Peyer's patch (tissue), 4 donors: ENCODE measurements around the gene AGMO. TPM values are rescaled to one million over a fixed set of nuclear protein-coding genes. Genes with fewer than 3 reads are reported as not detected.

Experiments
- DNase-seq, 3 donors: peaks; one replicate each; pipeline ENCODE4 v3.0.0-alpha.2; 2017 to 2019
- H3K27ac ChIP-seq, 4 donors: fragments of 200-600 bp; sonication (generic); one replicate each; pipeline ENCODE4 v1.5.1; 2016 to 2019
- H3K27me3 ChIP-seq, 2 donors: fragments of 200-600 bp; sonication (generic); one replicate each; pipeline ENCODE4 v1.5.1; 2019
- H3K36me3 ChIP-seq, 3 donors: fragments of 200-600 bp; sonication (generic); one replicate each; pipeline ENCODE4 v1.5.1; 2016 to 2019
- H3K4me1 ChIP-seq, 4 donors: fragments of 200-600 bp; sonication (generic); one replicate each; pipeline ENCODE4 v1.5.1; 2016 to 2019
- H3K4me3 ChIP-seq, 4 donors: fragments of 200-600 bp; sonication (generic); 1 replicate in 3 of 4; 2 replicates in 1 of 4; pipeline ENCODE4 v1.5.1; 2016 to 2019; ENCODE audit warnings: mild to moderate bottlenecking in 1 of 4
- H3K9me3 ChIP-seq, 4 donors: fragments of 200-600 bp; sonication (generic); one replicate each; pipeline ENCODE4 v1.5.1; 2016 to 2019; ENCODE audit warnings: mild to moderate bottlenecking in 1 of 4
- POLR2A ChIP-seq, 2 donors: fragments of 450-650 bp; IDR thresholded peaks; one replicate each; pipeline ENCODE4 v1.5.1; 2017; ENCODE audit warnings: antibody characterized with exemption in 2 of 2, mild to moderate bottlenecking in 2 of 2, moderate library complexity in 2 of 2
- total RNA-seq, 4 donors: library from RNA; depleted of rRNA; stranded (reverse); fragments of >200 nt; gene quantifications; one replicate each; pipeline ENCODE4 v1.1.0, GENCODE V29; 2016
- TF ChIP-seq, protein P1 (sequence below), 6 experiments: fragments of 450-650 bp in 4 of 6; fragments of 200-600 bp in 2 of 6; sonication (generic) in 1 of 6; IDR thresholded peaks; one replicate each; pipeline ENCODE4 v1.5.1; 2017 to 2019; ENCODE audit warnings: antibody characterized with exemption in 6 of 6, mild to moderate bottlenecking in 3 of 6, moderate library complexity in 1 of 6

The AGMO gene
- total RNA-seq, 4 donors from 2014 or later = 0.83 to 25.7 (median 15.8) TPM

DNA sequence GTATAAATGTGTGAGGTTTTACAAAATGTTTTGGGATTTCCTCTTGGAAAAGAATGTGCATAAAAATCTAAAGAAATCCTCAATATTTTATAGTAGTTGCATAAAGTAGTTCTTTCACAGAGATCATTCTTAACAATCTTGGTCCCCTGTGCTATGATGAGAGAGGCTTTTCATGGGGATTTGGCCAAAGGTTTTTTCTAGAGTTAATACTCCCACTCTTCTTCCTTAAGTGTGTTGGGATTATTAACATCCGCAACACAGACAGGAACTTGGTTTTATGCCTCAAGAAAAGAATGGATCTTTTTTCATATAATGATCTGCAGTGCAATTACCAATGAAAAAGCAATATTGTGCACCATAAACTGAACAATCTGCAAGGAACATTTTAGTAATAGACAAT lies 71.5 kb downstream of the AGMO start:
- Histone ChIP-seq H3K4me1 (no peaks in the 10 kb centered on the region), H3K27me3 (no peaks in the 10 kb centered on the region), H3K27ac (no peak overlapping the region), H3K9me3 (no peaks in the 10 kb centered on the region), H3K36me3 (no peaks in the 10 kb centered on the region), H3K4me3 (no peak overlapping the region)
- no peak for DNase-seq
- no peak for TF ChIP-seq POLR2A (IDR thresholded peaks at IDR 0.05)
- TF ChIP-seq, protein P1, sequence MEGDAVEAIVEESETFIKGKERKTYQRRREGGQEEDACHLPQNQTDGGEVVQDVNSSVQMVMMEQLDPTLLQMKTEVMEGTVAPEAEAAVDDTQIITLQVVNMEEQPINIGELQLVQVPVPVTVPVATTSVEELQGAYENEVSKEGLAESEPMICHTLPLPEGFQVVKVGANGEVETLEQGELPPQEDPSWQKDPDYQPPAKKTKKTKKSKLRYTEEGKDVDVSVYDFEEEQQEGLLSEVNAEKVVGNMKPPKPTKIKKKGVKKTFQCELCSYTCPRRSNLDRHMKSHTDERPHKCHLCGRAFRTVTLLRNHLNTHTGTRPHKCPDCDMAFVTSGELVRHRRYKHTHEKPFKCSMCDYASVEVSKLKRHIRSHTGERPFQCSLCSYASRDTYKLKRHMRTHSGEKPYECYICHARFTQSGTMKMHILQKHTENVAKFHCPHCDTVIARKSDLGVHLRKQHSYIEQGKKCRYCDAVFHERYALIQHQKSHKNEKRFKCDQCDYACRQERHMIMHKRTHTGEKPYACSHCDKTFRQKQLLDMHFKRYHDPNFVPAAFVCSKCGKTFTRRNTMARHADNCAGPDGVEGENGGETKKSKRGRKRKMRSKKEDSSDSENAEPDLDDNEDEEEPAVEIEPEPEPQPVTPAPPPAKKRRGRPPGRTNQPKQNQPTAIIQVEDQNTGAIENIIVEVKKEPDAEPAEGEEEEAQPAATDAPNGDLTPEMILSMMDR (IDR thresholded peaks at IDR 0.05) = no peak

DNA sequence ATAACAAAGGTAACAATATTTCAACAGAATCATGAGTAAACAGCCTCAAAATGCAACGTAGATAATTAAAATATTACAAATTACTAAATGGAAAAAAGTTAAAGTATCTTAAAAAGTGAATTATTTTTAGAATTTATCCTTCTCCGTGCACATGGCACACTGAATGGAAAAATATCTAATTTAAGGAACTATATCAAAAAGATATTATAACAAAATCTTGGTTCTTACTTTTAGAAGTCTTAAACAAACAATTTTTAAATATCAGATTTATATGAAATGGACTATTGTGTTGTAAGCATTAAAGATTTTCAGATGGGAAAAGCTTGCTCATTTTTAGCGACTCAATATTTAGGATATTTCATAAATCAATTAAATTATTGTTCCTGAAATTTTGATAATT lies 72.0 kb downstream of the AGMO start:
- Histone ChIP-seq H3K27ac (no peak overlapping the region), H3K4me1 (no peaks in the 10 kb centered on the region), H3K27me3 (no peaks in the 10 kb centered on the region), H3K4me3 (no peak overlapping the region), H3K9me3 (no peaks in the 10 kb centered on the region), H3K36me3 (no peaks in the 10 kb centered on the region)
- DNase-seq = no peak
- TF ChIP-seq POLR2A (IDR thresholded peaks at IDR 0.05) = no peak
- TF ChIP-seq, protein P1 (IDR thresholded peaks at IDR 0.05) = no peak

DNA sequence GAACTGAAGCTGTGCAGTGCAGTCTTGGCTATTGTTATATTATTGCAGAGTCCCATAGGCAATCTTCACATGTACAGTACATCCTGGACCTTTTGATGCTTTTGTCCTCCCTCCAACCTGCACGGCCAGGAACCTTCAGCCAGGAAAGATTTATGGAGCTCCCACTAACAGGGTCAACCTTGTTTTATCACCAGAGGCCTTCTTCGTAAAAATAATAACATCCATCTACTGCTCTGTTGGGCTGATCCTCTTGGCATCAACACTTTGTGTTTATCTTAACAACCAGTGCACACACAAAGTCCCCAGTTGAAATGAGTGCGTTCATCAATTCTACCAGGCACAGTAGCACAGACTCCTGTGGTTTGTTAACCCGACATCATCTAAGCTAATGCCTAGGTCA lies 72.4 kb downstream of the AGMO start:
- TF ChIP-seq POLR2A (IDR thresholded peaks at IDR 0.05) = no peak
- TF ChIP-seq, protein P1 (IDR thresholded peaks at IDR 0.05) = no peak
- no peak overlapping the region for H3K4me3 ChIP-seq
- no peak for DNase-seq
- H3K27me3 ChIP-seq = no peaks in the 10 kb centered on the region
- no peaks in the 10 kb centered on the region for H3K36me3 ChIP-seq
- no peak overlapping the region for H3K27ac ChIP-seq
- no peaks in the 10 kb centered on the region for H3K4me1 ChIP-seq
- no peaks in the 10 kb centered on the region for H3K9me3 ChIP-seq

DNA sequence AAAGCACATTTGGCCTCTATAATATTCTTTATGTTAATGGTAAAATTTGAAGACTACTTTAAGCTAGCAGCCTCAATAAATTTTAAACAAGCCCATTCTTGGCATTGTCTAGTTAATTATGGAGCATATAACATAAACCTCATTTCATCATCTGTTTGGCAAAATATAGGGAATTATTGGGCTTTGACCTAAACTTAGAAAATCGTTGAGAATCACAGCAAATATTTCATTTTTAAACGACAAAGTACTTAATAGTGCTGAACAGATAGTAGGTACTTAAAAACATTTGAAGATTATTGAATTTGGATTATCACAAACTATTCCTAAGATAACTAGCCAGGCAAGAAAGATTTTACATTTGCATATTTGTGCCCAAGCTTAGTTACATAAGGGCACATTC lies 73.4 kb downstream of the AGMO start:
- Histone ChIP-seq H3K27me3 (no peaks in the 10 kb centered on the region), H3K36me3 (no peaks in the 10 kb centered on the region), H3K9me3 (no peaks in the 10 kb centered on the region), H3K4me1 (no peaks in the 10 kb centered on the region), H3K27ac (no peak overlapping the region), H3K4me3 (no peak overlapping the region)
- no peak for TF ChIP-seq POLR2A (IDR thresholded peaks at IDR 0.05)
- TF ChIP-seq, protein P1 (IDR thresholded peaks at IDR 0.05) = no peak
- DNase-seq = no peak

DNA sequence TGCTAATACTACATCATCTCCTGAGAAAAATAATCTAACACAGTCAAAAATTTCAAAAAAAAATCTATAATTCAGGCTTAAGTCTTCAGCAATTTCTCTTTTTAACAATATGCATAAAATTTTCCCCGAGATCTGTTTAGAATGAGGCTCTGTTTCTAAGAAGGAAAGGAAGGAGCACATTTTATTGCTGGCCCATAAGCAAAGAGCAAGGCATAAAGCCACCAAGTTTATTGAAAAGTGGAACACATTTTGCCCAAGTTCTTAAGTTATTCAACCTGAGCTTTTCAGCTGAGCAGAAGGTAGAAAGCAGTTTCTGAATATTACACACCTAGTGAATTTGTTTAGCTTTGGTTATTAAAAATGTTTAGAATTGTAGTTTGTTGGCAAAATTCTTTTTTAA lies 73.9 kb downstream of the AGMO start:
- Histone ChIP-seq H3K27me3 (no peaks in the 10 kb centered on the region), H3K27ac (no peak overlapping the region), H3K4me1 (no peaks in the 10 kb centered on the region), H3K36me3 (no peaks in the 10 kb centered on the region), H3K9me3 (no peaks in the 10 kb centered on the region), H3K4me3 (no peak overlapping the region)
- no peak for TF ChIP-seq POLR2A (IDR thresholded peaks at IDR 0.05)
- no peak for DNase-seq

DNA sequence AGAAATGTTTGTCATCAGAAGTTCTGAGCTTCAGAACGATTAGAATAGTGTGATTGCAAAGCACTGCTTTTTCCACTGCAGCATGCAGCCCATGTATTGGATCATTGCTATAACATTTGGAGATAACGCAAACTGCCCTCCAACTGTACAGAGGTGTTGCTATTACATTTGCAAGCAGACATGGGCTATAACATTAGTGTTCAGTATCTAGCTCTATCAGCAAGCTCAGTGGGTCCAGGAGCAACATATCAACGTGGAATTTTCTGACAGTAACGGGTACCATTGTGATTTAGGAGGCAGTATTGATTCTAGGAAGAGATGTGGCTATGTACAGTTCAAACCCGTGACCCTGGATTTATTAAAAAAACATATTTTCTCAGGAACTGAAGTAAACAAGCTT lies 75.8 kb downstream of the AGMO start:
- Histone ChIP-seq H3K4me1 (no peaks in the 10 kb centered on the region), H3K9me3 (no peaks in the 10 kb centered on the region), H3K36me3 (no peaks in the 10 kb centered on the region), H3K27me3 (no peaks in the 10 kb centered on the region), H3K4me3 (no peak overlapping the region), H3K27ac (no peak overlapping the region)
- DNase-seq = no peak
- no peak for TF ChIP-seq POLR2A (IDR thresholded peaks at IDR 0.05)
- TF ChIP-seq, protein P1 (IDR thresholded peaks at IDR 0.05) = no peak
